PC-3 (cell line): ENCODE measurements around the gene CDC25B.

ENCODE experiments used
- EZH2 ChIP-seq: fragments of 300-600 bp; sonication (generic); IDR thresholded peaks from one replicate; pipeline ENCODE4 v1.6.1; 2017; ENCODE audit warnings: antibody characterized with exemption, mild to moderate bottlenecking, low read length; ENCODE audit not compliant: unreplicated experiment
- TF ChIP-seq, protein P1 (sequence below): fragments of 300-600 bp; sonication (generic); conservative IDR thresholded peaks from 2 replicates; pipeline ENCODE4 v1.5.1; 2017; ENCODE audit warnings: antibody characterized with exemption, low read depth, mild to moderate bottlenecking, low read length

DNA sequence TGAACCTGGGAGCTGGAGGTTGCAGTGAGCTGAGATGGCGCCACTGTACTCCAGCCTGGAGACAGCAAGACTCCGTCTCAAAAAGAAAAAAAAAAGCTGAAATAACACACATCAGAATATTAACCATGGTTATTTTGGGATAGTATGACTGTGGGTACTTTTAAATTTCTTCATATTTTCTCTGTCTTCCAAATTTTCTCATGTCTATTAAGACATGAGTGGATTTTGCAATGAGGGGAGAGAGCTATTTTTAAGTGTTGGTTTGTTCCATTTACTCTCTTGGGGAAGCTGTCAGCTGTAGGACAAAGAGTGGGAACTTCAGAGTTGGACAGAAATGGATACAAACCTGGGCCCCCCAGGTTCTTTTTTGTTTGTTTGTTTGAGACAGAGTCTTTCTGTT lies 38.8 kb upstream of the CDC25B start:
- no peak for TF ChIP-seq EZH2
- TF ChIP-seq, protein P1, sequence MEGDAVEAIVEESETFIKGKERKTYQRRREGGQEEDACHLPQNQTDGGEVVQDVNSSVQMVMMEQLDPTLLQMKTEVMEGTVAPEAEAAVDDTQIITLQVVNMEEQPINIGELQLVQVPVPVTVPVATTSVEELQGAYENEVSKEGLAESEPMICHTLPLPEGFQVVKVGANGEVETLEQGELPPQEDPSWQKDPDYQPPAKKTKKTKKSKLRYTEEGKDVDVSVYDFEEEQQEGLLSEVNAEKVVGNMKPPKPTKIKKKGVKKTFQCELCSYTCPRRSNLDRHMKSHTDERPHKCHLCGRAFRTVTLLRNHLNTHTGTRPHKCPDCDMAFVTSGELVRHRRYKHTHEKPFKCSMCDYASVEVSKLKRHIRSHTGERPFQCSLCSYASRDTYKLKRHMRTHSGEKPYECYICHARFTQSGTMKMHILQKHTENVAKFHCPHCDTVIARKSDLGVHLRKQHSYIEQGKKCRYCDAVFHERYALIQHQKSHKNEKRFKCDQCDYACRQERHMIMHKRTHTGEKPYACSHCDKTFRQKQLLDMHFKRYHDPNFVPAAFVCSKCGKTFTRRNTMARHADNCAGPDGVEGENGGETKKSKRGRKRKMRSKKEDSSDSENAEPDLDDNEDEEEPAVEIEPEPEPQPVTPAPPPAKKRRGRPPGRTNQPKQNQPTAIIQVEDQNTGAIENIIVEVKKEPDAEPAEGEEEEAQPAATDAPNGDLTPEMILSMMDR, result no peak
